Activated T-cell treated with anti-CD3 and anti-CD28 coated beads for 4 hours (primary cell): ENCODE measurements around the gene PRX.
"Not testable (repeated sequence)": the region's sequence is repeated elsewhere in the genome, so short reads cannot be mapped to it uniquely, and the experiment has no call there.

Experiments
- DNase-seq: peaks from one replicate; pipeline ENCODE4 v3.0.0-alpha.2; 2020

Gene PRX

GRCh38 chr19:40414542-40415535, 1.7 kb upstream of the PRX start:
- no peak for DNase-seq

GRCh38 chr19:40412866-40413265, 312 bp downstream of the PRX start:
- no peak for DNase-seq

GRCh38 chr19:40411958-40412499, 1.1 kb downstream of the PRX start:
- no peak for DNase-seq

- DNase-seq, result no peak
Measured at GRCh38 chr19:40411125-40411842, 1.9 kb downstream of the PRX start.

- DNase-seq, result no peak
Measured at GRCh38 chr19:40410030-40410389, 3.2 kb downstream of the PRX start.

- DNase-seq, result not testable (repeated sequence)
Measured at GRCh38 chr19:40408598-40408925, 4.6 kb downstream of the PRX start.

- no peak for DNase-seq
Measured at GRCh38 chr19:40407714-40408597, 5.2 kb downstream of the PRX start.

GRCh38 chr19:40403262-40403984, 9.8 kb downstream of the PRX start:
- peak; percentile 64 for DNase-seq

- DNase-seq, result no peak
Measured at GRCh38 chr19:40400559-40400958, 12.6 kb downstream of the PRX start.

GRCh38 chr19:40398417-40399131, 14.6 kb downstream of the PRX start:
- DNase-seq, result peak; percentile 61

GRCh38 chr19:40397568-40397906, 15.6 kb downstream of the PRX start:
- no peak for DNase-seq

GRCh38 chr19:40396886-40397567, 16.2 kb downstream of the PRX start:
- DNase-seq, result no peak

GRCh38 chr19:40395956-40396355, 17.2 kb downstream of the PRX start:
- DNase-seq, result no peak

- no peak for DNase-seq
Measured at GRCh38 chr19:40394816-40395210, 18.4 kb downstream of the PRX start.

- DNase-seq, result no peak
Measured at GRCh38 chr19:40393894-40394815, 19.0 kb downstream of the PRX start.

- DNase-seq, result no peak
Measured at GRCh38 chr19:40392894-40393517, 20.2 kb downstream of the PRX start.

- DNase-seq, result no peak
Measured at GRCh38 chr19:40392123-40392522, 21.1 kb downstream of the PRX start.

- no peak for DNase-seq
Measured at GRCh38 chr19:40390084-40390742, 23.0 kb downstream of the PRX start, which contains the start of gene HIPK4. Gene HIPK4, minus strand, starts transcription at chr19:40390181. Its CDS starts 279 bp downstream, at chr19:40389902.
